Endodermal cell (in vitro differentiated cells): Measurements from ENCODE around the gene OR2A12. TPM values are rescaled to one million over a fixed set of nuclear protein-coding genes. Genes with fewer than 3 reads are reported as not detected.
"Not testable (repeated sequence)": the region's sequence is repeated elsewhere in the genome, so short reads cannot be mapped to it uniquely, and the experiment has no call there.

Source experiments
- DNase-seq: peaks from one replicate; pipeline ENCODE4 v3.0.0-alpha.2; 2017
- H3K27ac ChIP-seq: 2 replicates; pipeline ENCODE4 v1.5.1; 2013; ENCODE audit warnings: mild to moderate bottlenecking, low read depth, low read length, moderate library complexity
- H3K27me3 ChIP-seq: 2 replicates; pipeline ENCODE4 v1.6.1; 2013; ENCODE audit warnings: mild to moderate bottlenecking, low read length, moderate library complexity; ENCODE audit not compliant: insufficient read depth, control insufficient read depth, poor library complexity, severe bottlenecking
- H3K36me3 ChIP-seq: 2 replicates; pipeline ENCODE4 v1.7.0; 2013; ENCODE audit warnings: mild to moderate bottlenecking, low read length, moderate library complexity; ENCODE audit not compliant: control insufficient read depth, insufficient read depth
- H3K4me1 ChIP-seq: one replicate; pipeline ENCODE4 v1.7.0; 2013; ENCODE audit warnings: low read length; ENCODE audit not compliant: control insufficient read depth, insufficient read depth
- H3K4me3 ChIP-seq: 2 replicates; pipeline ENCODE4 v1.5.1; 2013; ENCODE audit warnings: mild to moderate bottlenecking, low read length, moderate library complexity
- H3K9ac ChIP-seq: 2 replicates; pipeline ENCODE4 v1.6.1; 2013; ENCODE audit warnings: mild to moderate bottlenecking, low read length, moderate library complexity; ENCODE audit not compliant: poor library complexity, severe bottlenecking; ENCODE audit errors: extremely low read depth
- H3K9me3 ChIP-seq: 2 replicates; pipeline ENCODE4 v1.6.1; 2013; ENCODE audit warnings: mild to moderate bottlenecking, low read length, moderate library complexity; ENCODE audit not compliant: control insufficient read depth
- H3K27ac Mint-ChIP-seq: 2 replicates; pipeline ENCODE4 v1.8.0; 2020; ENCODE audit warnings: mixed read lengths
- H3K27me3 Mint-ChIP-seq: 2 replicates; pipeline ENCODE4 v1.8.0; 2021; ENCODE audit warnings: mild to moderate bottlenecking, mixed read lengths; ENCODE audit not compliant: insufficient read depth
- H3K36me3 Mint-ChIP-seq: 2 replicates; pipeline ENCODE4 v1.8.0; 2020; ENCODE audit warnings: low read depth, mixed read lengths
- H3K4me1 Mint-ChIP-seq: 2 replicates; pipeline ENCODE4 v1.8.0; 2020; ENCODE audit warnings: mixed read lengths
- H3K4me3 Mint-ChIP-seq: 2 replicates; pipeline ENCODE4 v1.8.0; 2020; ENCODE audit warnings: mild to moderate bottlenecking, moderate library complexity, mixed read lengths
- H3K9me3 Mint-ChIP-seq: 2 replicates; pipeline ENCODE4 v1.8.0; 2020; ENCODE audit warnings: mild to moderate bottlenecking, mixed read lengths
- WGBS, 2 experiments: methylation state at CpG; one replicate each; pipeline versions ENCODE4 v1.1.5 to v1.1.7; 2013; ENCODE audit warnings: missing lambda C conversion rate in 2 of 2, mixed read lengths in 1 of 2; ENCODE audit not compliant: insufficient coverage in 1 of 2, insufficient read length in 1 of 2; 5-methylcytosine and 5-hydroxymethylcytosine counted together
- total RNA-seq, 2 donors: library from RNA; stranded (reverse); fragmentation: NEBNext Ultra II Directional in 1 of 2; extraction: Animal tissue kit (Norgen Biotek cat#: 25700) in 1 of 2; gene quantifications; 2 replicates in 1 of 2; 3 replicates in 1 of 2; pipeline ENCODE4 v1.2.1, GENCODE V29; 2021
- TF ChIP-seq, protein P1 (sequence below): fragments of 200-600 bp; sonication (generic); conservative IDR thresholded peaks from 2 replicates; pipeline ENCODE4 v1.5.0; 2021; ENCODE audit warnings: antibody characterized with exemption, mild to moderate bottlenecking

The OR2A12 gene
- total RNA-seq, 2 donors from 2014 or later: not detected

- no peak overlapping the region for H3K4me3 ChIP-seq
- 0 to 51% methylated on average over 3 to 6 of the region's 6 CpGs for WGBS, 2 experiments
- no peaks in the 10 kb centered on the region for H3K27me3 ChIP-seq
- no peaks in the 10 kb centered on the region for H3K27me3 Mint-ChIP-seq
- TF ChIP-seq, protein P1, sequence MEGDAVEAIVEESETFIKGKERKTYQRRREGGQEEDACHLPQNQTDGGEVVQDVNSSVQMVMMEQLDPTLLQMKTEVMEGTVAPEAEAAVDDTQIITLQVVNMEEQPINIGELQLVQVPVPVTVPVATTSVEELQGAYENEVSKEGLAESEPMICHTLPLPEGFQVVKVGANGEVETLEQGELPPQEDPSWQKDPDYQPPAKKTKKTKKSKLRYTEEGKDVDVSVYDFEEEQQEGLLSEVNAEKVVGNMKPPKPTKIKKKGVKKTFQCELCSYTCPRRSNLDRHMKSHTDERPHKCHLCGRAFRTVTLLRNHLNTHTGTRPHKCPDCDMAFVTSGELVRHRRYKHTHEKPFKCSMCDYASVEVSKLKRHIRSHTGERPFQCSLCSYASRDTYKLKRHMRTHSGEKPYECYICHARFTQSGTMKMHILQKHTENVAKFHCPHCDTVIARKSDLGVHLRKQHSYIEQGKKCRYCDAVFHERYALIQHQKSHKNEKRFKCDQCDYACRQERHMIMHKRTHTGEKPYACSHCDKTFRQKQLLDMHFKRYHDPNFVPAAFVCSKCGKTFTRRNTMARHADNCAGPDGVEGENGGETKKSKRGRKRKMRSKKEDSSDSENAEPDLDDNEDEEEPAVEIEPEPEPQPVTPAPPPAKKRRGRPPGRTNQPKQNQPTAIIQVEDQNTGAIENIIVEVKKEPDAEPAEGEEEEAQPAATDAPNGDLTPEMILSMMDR: peak; percentile 97
- no peak overlapping the region for H3K4me3 Mint-ChIP-seq
- no peaks in the 10 kb centered on the region for H3K4me1 ChIP-seq
- no peak overlapping the region for H3K27ac ChIP-seq
- H3K9ac ChIP-seq: no peak overlapping the region
- H3K9me3 ChIP-seq: no peaks in the 10 kb centered on the region
- no peaks in the 10 kb centered on the region for H3K9me3 Mint-ChIP-seq
- no peaks in the 10 kb centered on the region for H3K4me1 Mint-ChIP-seq
- H3K27ac Mint-ChIP-seq: no peak overlapping the region
- no peaks in the 10 kb centered on the region for H3K36me3 ChIP-seq
- DNase-seq: peak; percentile 98
- no peaks in the 10 kb centered on the region for H3K36me3 Mint-ChIP-seq
These were observed 41.7 kb downstream of the OR2A12 start for GRCh38 chr7:144127714-144128334.

GRCh38 chr7:144129601-144130000 lies 43.5 kb downstream of the OR2A12 start:
- WGBS, 2 experiments: 88 to 96% methylated on average over 6 to 9 of the region's 9 CpGs
- H3K27me3 Mint-ChIP-seq, H3K4me1 Mint-ChIP-seq, H3K4me3 Mint-ChIP-seq, H3K4me3 ChIP-seq, H3K4me1 ChIP-seq, H3K27me3 ChIP-seq, H3K36me3 ChIP-seq, DNase-seq, H3K9me3 ChIP-seq, H3K27ac Mint-ChIP-seq, H3K36me3 Mint-ChIP-seq, H3K9ac ChIP-seq, H3K9me3 Mint-ChIP-seq, H3K27ac ChIP-seq: not testable (repeated sequence)

DNA sequence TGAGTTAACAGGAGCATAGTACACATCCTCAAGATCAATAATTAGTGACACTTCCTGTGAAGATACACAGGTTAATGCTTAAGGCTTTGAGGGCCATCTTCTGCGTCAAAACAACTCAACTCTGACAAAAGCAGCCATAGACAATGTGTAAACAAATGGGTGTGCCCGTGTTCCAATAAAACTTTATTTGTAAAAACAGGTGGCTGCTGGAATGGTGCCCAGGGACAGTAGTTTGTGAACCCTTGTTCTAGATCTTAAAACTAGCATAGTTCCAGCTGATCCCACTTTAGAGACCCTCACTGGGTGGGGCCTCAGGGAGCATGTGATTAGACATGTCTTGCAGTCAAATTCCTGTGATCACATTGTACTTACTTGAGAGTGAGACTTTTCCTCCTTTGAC lies 44.7 kb downstream of the OR2A12 start:
- peaks cover 6% of the 10 kb centered on the region for H3K4me1 Mint-ChIP-seq
- H3K4me1 ChIP-seq: no peaks in the 10 kb centered on the region
- H3K4me3 Mint-ChIP-seq: no peak overlapping the region
- H3K36me3 ChIP-seq: no peaks in the 10 kb centered on the region
- H3K27me3 ChIP-seq: no peaks in the 10 kb centered on the region
- no peak overlapping the region for H3K27ac Mint-ChIP-seq
- H3K27ac ChIP-seq: no peak overlapping the region
- no peaks in the 10 kb centered on the region for H3K27me3 Mint-ChIP-seq
- 67 to 94% methylated on average over 1 to 2 of the region's 2 CpGs for WGBS, 2 experiments
- DNase-seq: no peak
- no peak overlapping the region for H3K4me3 ChIP-seq
- no peaks in the 10 kb centered on the region for H3K9me3 Mint-ChIP-seq
- no peaks in the 10 kb centered on the region for H3K9me3 ChIP-seq
- H3K9ac ChIP-seq: no peak overlapping the region
- TF ChIP-seq, protein P1: no peak
- no peaks in the 10 kb centered on the region for H3K36me3 Mint-ChIP-seq

DNA sequence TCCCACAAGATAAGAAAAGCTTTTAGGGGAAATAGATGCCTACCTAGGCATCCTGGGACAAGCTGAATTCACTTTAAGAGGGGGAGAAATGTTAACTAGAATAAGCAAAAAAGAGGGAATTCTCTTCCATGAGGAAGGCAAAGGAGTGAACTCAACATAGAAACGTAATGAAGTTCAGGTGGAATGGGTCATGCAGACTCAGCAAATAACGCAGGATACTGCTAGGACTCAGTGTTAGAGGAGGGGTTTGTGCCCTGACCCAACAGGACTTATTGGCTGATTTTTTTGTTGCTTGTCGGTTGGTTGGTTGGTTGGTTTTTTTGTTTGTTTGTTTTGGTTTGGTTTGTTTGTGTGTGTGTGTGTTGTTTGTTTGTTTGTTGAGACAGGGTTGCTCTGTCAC lies 46.2 kb downstream of the OR2A12 start:
- H3K27me3 ChIP-seq: no peaks in the 10 kb centered on the region
- TF ChIP-seq, protein P1: no peak
- H3K4me1 ChIP-seq: no peaks in the 10 kb centered on the region
- Mint-ChIP-seq H3K27ac (no peak overlapping the region), H3K36me3 (no peaks in the 10 kb centered on the region), H3K9me3 (no peaks in the 10 kb centered on the region), H3K4me1 (peaks cover 6% of the 10 kb centered on the region), H3K27me3 (no peaks in the 10 kb centered on the region), H3K4me3 (no peak overlapping the region)
- H3K27ac ChIP-seq: no peak overlapping the region
- no peaks in the 10 kb centered on the region for H3K36me3 ChIP-seq
- H3K4me3 ChIP-seq: no peak overlapping the region
- no peak overlapping the region for H3K9ac ChIP-seq
- 78 to 85% methylated on average over 2 to 3 of the region's 3 CpGs for WGBS, 2 experiments
- no peaks in the 10 kb centered on the region for H3K9me3 ChIP-seq
- DNase-seq: no peak
